Suprapubic skin (tissue), 3 donors: ENCODE measurements around the gene OR51B6.

Source experiments
- EP300 ChIP-seq: sonication (generic); formaldehyde crosslinking; IDR thresholded peaks from one replicate; pipeline ENCODE4 v1.6.1; 2017; ENCODE audit warnings: antibody characterized with exemption
- TF ChIP-seq, protein P1 (sequence below), 2 donors: fragments of 200-600 bp in 1 of 2; fragments of 450-650 bp in 1 of 2; sonication (generic) in 1 of 2; IDR thresholded peaks; one replicate each; pipeline ENCODE4 v1.5.1; 2016 to 2019; ENCODE audit warnings: antibody characterized with exemption in 2 of 2, mild to moderate bottlenecking in 1 of 2, moderate library complexity in 1 of 2

DNA sequence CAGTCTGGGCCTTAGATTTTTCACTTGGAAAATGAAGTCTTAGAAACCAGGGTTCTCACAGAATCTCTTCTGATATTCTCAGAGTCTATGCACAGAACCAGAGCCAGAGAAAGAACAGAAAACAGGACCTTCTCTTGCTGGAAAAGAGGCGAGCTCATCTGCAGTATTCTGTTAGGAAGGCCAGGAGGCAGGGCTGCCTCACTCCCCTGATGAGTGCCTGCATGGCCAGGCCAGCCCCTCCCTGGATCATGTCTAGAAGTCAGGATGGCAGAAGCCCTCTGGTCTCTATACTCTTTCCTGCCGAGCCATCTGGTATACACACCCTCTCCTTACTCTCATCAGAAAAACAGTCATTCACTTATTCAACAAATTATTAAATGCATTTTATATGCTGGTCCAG is 33.0 kb downstream of the OR51B6 start:
- no peak for TF ChIP-seq EP300
- TF ChIP-seq, protein P1, sequence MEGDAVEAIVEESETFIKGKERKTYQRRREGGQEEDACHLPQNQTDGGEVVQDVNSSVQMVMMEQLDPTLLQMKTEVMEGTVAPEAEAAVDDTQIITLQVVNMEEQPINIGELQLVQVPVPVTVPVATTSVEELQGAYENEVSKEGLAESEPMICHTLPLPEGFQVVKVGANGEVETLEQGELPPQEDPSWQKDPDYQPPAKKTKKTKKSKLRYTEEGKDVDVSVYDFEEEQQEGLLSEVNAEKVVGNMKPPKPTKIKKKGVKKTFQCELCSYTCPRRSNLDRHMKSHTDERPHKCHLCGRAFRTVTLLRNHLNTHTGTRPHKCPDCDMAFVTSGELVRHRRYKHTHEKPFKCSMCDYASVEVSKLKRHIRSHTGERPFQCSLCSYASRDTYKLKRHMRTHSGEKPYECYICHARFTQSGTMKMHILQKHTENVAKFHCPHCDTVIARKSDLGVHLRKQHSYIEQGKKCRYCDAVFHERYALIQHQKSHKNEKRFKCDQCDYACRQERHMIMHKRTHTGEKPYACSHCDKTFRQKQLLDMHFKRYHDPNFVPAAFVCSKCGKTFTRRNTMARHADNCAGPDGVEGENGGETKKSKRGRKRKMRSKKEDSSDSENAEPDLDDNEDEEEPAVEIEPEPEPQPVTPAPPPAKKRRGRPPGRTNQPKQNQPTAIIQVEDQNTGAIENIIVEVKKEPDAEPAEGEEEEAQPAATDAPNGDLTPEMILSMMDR (IDR thresholded peaks at IDR 0.05) = no peak
